Activated CD4-positive, alpha-beta T cell treated with anti-CD3 and anti-CD28 coated beads, Interleukin-2, amount 10 ng/mL, durations not matched to agents 24 days and 14 days (primary cell): Measurements from ENCODE around the gene DBN1. TPM values are rescaled to one million over a fixed set of nuclear protein-coding genes. Genes with fewer than 3 reads are reported as not detected.

Experiments
- DNase-seq: peaks from one replicate; pipeline ENCODE4 v3.0.0; 2022
- H3K27ac Mint-ChIP-seq: one replicate; pipeline ENCODE4 v1.8.0; 2022; ENCODE audit warnings: mild to moderate bottlenecking, mixed read lengths
- H3K27me3 Mint-ChIP-seq: one replicate; pipeline ENCODE4 v1.8.0; 2022; ENCODE audit warnings: mixed read lengths
- H3K36me3 Mint-ChIP-seq: one replicate; pipeline ENCODE4 v1.8.0; 2022; ENCODE audit warnings: low read depth, mild to moderate bottlenecking, mixed read lengths
- H3K4me1 Mint-ChIP-seq: one replicate; pipeline ENCODE4 v1.8.0; 2021; ENCODE audit warnings: mixed read lengths
- H3K4me3 Mint-ChIP-seq: one replicate; pipeline ENCODE4 v1.8.0; 2022; ENCODE audit warnings: mild to moderate bottlenecking, moderate library complexity, mixed read lengths
- H3K9me3 Mint-ChIP-seq: one replicate; pipeline ENCODE4 v1.8.0; 2021; ENCODE audit warnings: mixed read lengths
- intact Hi-C: fragments of 100-400 bp; cut with micrococcal nuclease; formaldehyde crosslinking; loops from one replicate; pipeline ENCODE4 v1.15.1; 2023
- total RNA-seq: library from RNA; stranded (reverse); gene quantifications from 2 replicates; pipeline ENCODE4 v1.2.3, GENCODE V29; 2022

DBN1 gene
- total RNA-seq, 1 donor from 2014 or later = 23.5 TPM

GRCh38 chr5:177434942-177435738 is 38.3 kb downstream of the DBN1 start:
- DNase-seq = no peak
- peaks cover 50% of the 10 kb centered on the region for H3K4me1 Mint-ChIP-seq
- peak overlapping the region; percentile 36 for H3K27ac Mint-ChIP-seq

GRCh38 chr5:177434437-177434836 is 39.0 kb downstream of the DBN1 start:
- DNase-seq = peak; percentile 77
- Mint-ChIP-seq H3K27ac (peak overlapping the region; percentile 81), H3K4me1 (peaks cover 50% of the 10 kb centered on the region), H3K27me3 (no peaks in the 10 kb centered on the region), H3K36me3 (peaks cover 75% of the 10 kb centered on the region), H3K4me3 (peak overlapping the region; percentile 59), H3K9me3 (no peaks in the 10 kb centered on the region)
- intact Hi-C loops = no loop called here

More at GRCh38 chr5:177434942-177435738, 38.3 kb downstream of the DBN1 start:
- Mint-ChIP-seq H3K9me3 (no peaks in the 10 kb centered on the region), H3K4me3 (no peak overlapping the region), H3K27me3 (no peaks in the 10 kb centered on the region), H3K36me3 (peaks cover 75% of the 10 kb centered on the region)
- intact Hi-C loops = no loop called here

GRCh38 chr5:177433658-177434217 is 39.7 kb downstream of the DBN1 start:
- Mint-ChIP-seq H3K27ac (peak overlapping the region; percentile 81), H3K9me3 (no peaks in the 10 kb centered on the region), H3K4me3 (no peak overlapping the region), H3K36me3 (peaks cover 77% of the 10 kb centered on the region), H3K27me3 (no peaks in the 10 kb centered on the region), H3K4me1 (peaks cover 55% of the 10 kb centered on the region)
- intact Hi-C loops = no loop called here
- no peak for DNase-seq

- Mint-ChIP-seq H3K4me1 (peaks cover 56% of the 10 kb centered on the region), H3K27me3 (no peaks in the 10 kb centered on the region), H3K27ac (peak overlapping the region; percentile 80), H3K4me3 (peak overlapping the region; percentile 52), H3K9me3 (no peaks in the 10 kb centered on the region), H3K36me3 (peaks cover 71% of the 10 kb centered on the region)
- intact Hi-C loops = no loop called here
- DNase-seq = no peak
Observed at GRCh38 chr5:177432839-177433657, 40.4 kb downstream of the DBN1 start.

GRCh38 chr5:177432143-177432838 is 41.1 kb downstream of the DBN1 start:
- H3K27me3 Mint-ChIP-seq = no peaks in the 10 kb centered on the region
- DNase-seq = no peak
- no peaks in the 10 kb centered on the region for H3K9me3 Mint-ChIP-seq
- H3K27ac Mint-ChIP-seq = peak overlapping the region; percentile 94
- H3K4me3 Mint-ChIP-seq = peak overlapping the region; percentile 96
- peaks cover 60% of the 10 kb centered on the region for H3K4me1 Mint-ChIP-seq
- H3K36me3 Mint-ChIP-seq = peaks cover 69% of the 10 kb centered on the region
- intact Hi-C loops = no loop called here

GRCh38 chr5:177431317-177432142 is 41.9 kb downstream of the DBN1 start:
- Mint-ChIP-seq H3K27me3 (no peaks in the 10 kb centered on the region), H3K36me3 (peaks cover 64% of the 10 kb centered on the region), H3K27ac (peak overlapping the region; percentile 94), H3K4me3 (peak overlapping the region; percentile 96), H3K4me1 (peaks cover 57% of the 10 kb centered on the region), H3K9me3 (no peaks in the 10 kb centered on the region)
- peak; percentile 92 for DNase-seq
- intact Hi-C loops = no loop called here

- H3K27me3 Mint-ChIP-seq = no peaks in the 10 kb centered on the region
- no peak for DNase-seq
- H3K9me3 Mint-ChIP-seq = no peaks in the 10 kb centered on the region
- H3K4me3 Mint-ChIP-seq = peak overlapping the region; percentile 96
- peaks cover 61% of the 10 kb centered on the region for H3K4me1 Mint-ChIP-seq
- intact Hi-C loops = no loop called here
- peak overlapping the region; percentile 94 for H3K27ac Mint-ChIP-seq
- peaks cover 62% of the 10 kb centered on the region for H3K36me3 Mint-ChIP-seq
Observed at GRCh38 chr5:177430972-177431316, 42.5 kb downstream of the DBN1 start.

GRCh38 chr5:177430140-177430951 is 43.1 kb downstream of the DBN1 start:
- no peaks in the 10 kb centered on the region for H3K9me3 Mint-ChIP-seq
- H3K4me1 Mint-ChIP-seq = peaks cover 65% of the 10 kb centered on the region
- H3K4me3 Mint-ChIP-seq = peak overlapping the region; percentile 96
- peaks cover 57% of the 10 kb centered on the region for H3K36me3 Mint-ChIP-seq
- H3K27ac Mint-ChIP-seq = peak overlapping the region; percentile 94
- DNase-seq = no peak
- no peaks in the 10 kb centered on the region for H3K27me3 Mint-ChIP-seq
- intact Hi-C loops = no loop called here

- H3K9me3 Mint-ChIP-seq = no peaks in the 10 kb centered on the region
- H3K27me3 Mint-ChIP-seq = no peaks in the 10 kb centered on the region
- H3K4me1 Mint-ChIP-seq = peaks cover 72% of the 10 kb centered on the region
- intact Hi-C loops = loop anchor here (1.0 to 5.0 kb wide), 4 partner anchors 17 to 422 kb away; partner anchors contain the start of genes PRR7 and UIMC1
- DNase-seq = peak; percentile 94
- peak overlapping the region; percentile 96 for H3K4me3 Mint-ChIP-seq
- H3K27ac Mint-ChIP-seq = peak overlapping the region; percentile 94
- H3K36me3 Mint-ChIP-seq = peaks cover 51% of the 10 kb centered on the region
Observed at GRCh38 chr5:177429248-177430040, 44.0 kb downstream of the DBN1 start.

GRCh38 chr5:177428574-177429217 is 44.7 kb downstream of the DBN1 start:
- peak; percentile 69 for DNase-seq
- Mint-ChIP-seq H3K27me3 (no peaks in the 10 kb centered on the region), H3K4me1 (peaks cover 68% of the 10 kb centered on the region), H3K4me3 (peak overlapping the region; percentile 96), H3K27ac (peak overlapping the region; percentile 94), H3K9me3 (no peaks in the 10 kb centered on the region), H3K36me3 (peaks cover 45% of the 10 kb centered on the region)
- intact Hi-C loops = loop anchor here (1.0 to 5.0 kb wide), 4 partner anchors 18 to 421 kb away; partner anchors contain the start of genes PRR7 and UIMC1

GRCh38 chr5:177427919-177428573 is 45.4 kb downstream of the DBN1 start:
- DNase-seq = peak; percentile 77
- no peaks in the 10 kb centered on the region for H3K9me3 Mint-ChIP-seq
- no peaks in the 10 kb centered on the region for H3K27me3 Mint-ChIP-seq
- H3K4me1 Mint-ChIP-seq = peaks cover 66% of the 10 kb centered on the region
- H3K4me3 Mint-ChIP-seq = peak overlapping the region; percentile 96
- peak overlapping the region; percentile 94 for H3K27ac Mint-ChIP-seq
- H3K36me3 Mint-ChIP-seq = peaks cover 41% of the 10 kb centered on the region
- intact Hi-C loops = loop anchor here (2.0 to 5.0 kb wide), 2 partner anchors 63 to 421 kb away; partner anchors contain the start of gene UIMC1
